NT2/D1 (cell line): Measurements from ENCODE around the gene TSSK3.
"Not testable (repeated sequence)": the region's sequence is repeated elsewhere in the genome, so short reads cannot be mapped to it uniquely, and the experiment has no call there.

Experiments used
- DNase-seq: peaks from one replicate; pipeline ENCODE4 v3.0.0-alpha.2; 2011; ENCODE audit warnings: low read depth, low spot score
- H3K27me3 ChIP-seq: 2 replicates; pipeline ENCODE4 v1.6.0; 2011; ENCODE audit warnings: mild to moderate bottlenecking; ENCODE audit not compliant: insufficient read length, insufficient read depth
- H3K36me3 ChIP-seq: 2 replicates; pipeline ENCODE4 v1.6.1; 2011; ENCODE audit warnings: mild to moderate bottlenecking, low read length, mixed read lengths; ENCODE audit not compliant: insufficient read depth, insufficient read length
- H3K4me1 ChIP-seq: 2 replicates; pipeline ENCODE4 v1.5.1; 2011; ENCODE audit not compliant: insufficient read depth, insufficient read length
- H3K4me3 ChIP-seq: 2 replicates; pipeline ENCODE4 v1.5.1; 2011; ENCODE audit warnings: low read depth; ENCODE audit not compliant: insufficient read length
- H3K9ac ChIP-seq: 2 replicates; pipeline ENCODE4 v1.6.0; 2011; ENCODE audit warnings: low read depth; ENCODE audit not compliant: insufficient read length
- H3K9me3 ChIP-seq: 2 replicates; pipeline ENCODE4 v1.5.1; 2011; ENCODE audit warnings: mild to moderate bottlenecking, low read length; ENCODE audit not compliant: insufficient read depth
- SUZ12 ChIP-seq: IDR thresholded peaks from 2 replicates; pipeline ENCODE4 v1.6.1; 2011; ENCODE audit not compliant: insufficient read length, insufficient read depth; ENCODE audit errors: extremely low read depth
- YY1 ChIP-seq: IDR thresholded peaks from 2 replicates; pipeline ENCODE4 v1.6.1; 2011; ENCODE audit not compliant: insufficient read length, insufficient read depth
- ZNF274 ChIP-seq: IDR thresholded peaks from 2 replicates; pipeline ENCODE4 v1.6.1; 2011; ENCODE audit warnings: mild to moderate bottlenecking, low read depth, low read length

The TSSK3 gene

GRCh38 chr1:32388641-32389040 lies 26.3 kb downstream of the TSSK3 start:
- Histone ChIP-seq H3K9ac (no peak overlapping the region), H3K36me3 (peaks cover 90% of the 10 kb centered on the region), H3K9me3 (no peaks in the 10 kb centered on the region), H3K4me1 (no peaks in the 10 kb centered on the region), H3K27me3 (no peaks in the 10 kb centered on the region), H3K4me3 (no peak overlapping the region)
- no peak for DNase-seq
- TF ChIP-seq ZNF274 (no peak), SUZ12 (no peak), YY1 (no peak)

GRCh38 chr1:32390904-32391870 lies 28.8 kb downstream of the TSSK3 start:
- no peak for DNase-seq
- no peaks in the 10 kb centered on the region for H3K27me3 ChIP-seq
- no peaks in the 10 kb centered on the region for H3K4me1 ChIP-seq
- no peaks in the 10 kb centered on the region for H3K9me3 ChIP-seq
- no peak overlapping the region for H3K4me3 ChIP-seq
- TF ChIP-seq SUZ12 (no peak), ZNF274 (no peak), YY1 (no peak)
- H3K9ac ChIP-seq: no peak overlapping the region
- peaks cover 68% of the 10 kb centered on the region for H3K36me3 ChIP-seq

GRCh38 chr1:32392325-32392724 lies 30.0 kb downstream of the TSSK3 start:
- Histone ChIP-seq H3K9ac (no peak overlapping the region), H3K27me3 (no peaks in the 10 kb centered on the region), H3K4me1 (no peaks in the 10 kb centered on the region), H3K9me3 (peaks cover 7% of the 10 kb centered on the region; the same call in 1 of the 2 replicates), H3K36me3 (peaks cover 58% of the 10 kb centered on the region), H3K4me3 (no peak overlapping the region)
- no peak for DNase-seq
- TF ChIP-seq ZNF274 (no peak), SUZ12 (no peak), YY1 (no peak)

- Histone ChIP-seq H3K27me3 (no peaks in the 10 kb centered on the region), H3K9me3 (peaks cover 7% of the 10 kb centered on the region; the same call in 1 of the 2 replicates), H3K9ac (peak overlapping the region; percentile 98), H3K4me3 (peak overlapping the region; percentile 98), H3K4me1 (no peaks in the 10 kb centered on the region), H3K36me3 (peaks cover 51% of the 10 kb centered on the region)
- DNase-seq: no peak
- no peak for TF ChIP-seq ZNF274
- no peak for TF ChIP-seq SUZ12
- no peak for TF ChIP-seq YY1
Observed at GRCh38 chr1:32393136-32393535, 30.8 kb downstream of the TSSK3 start.

- Histone ChIP-seq H3K9ac (peak overlapping the region; percentile 98), H3K36me3 (peaks cover 44% of the 10 kb centered on the region), H3K27me3 (no peaks in the 10 kb centered on the region), H3K4me1 (no peaks in the 10 kb centered on the region), H3K4me3 (peak overlapping the region; percentile 98), H3K9me3 (peaks cover 7% of the 10 kb centered on the region; the same call in 1 of the 2 replicates)
- no peak for DNase-seq
- TF ChIP-seq SUZ12: no peak
- no peak for TF ChIP-seq YY1
- no peak for TF ChIP-seq ZNF274
Observed at GRCh38 chr1:32393832-32394140, 31.4 kb downstream of the TSSK3 start.

GRCh38 chr1:32394141-32394889 lies 32.0 kb downstream of the TSSK3 start, which contains the start of gene BSDC1:
BSDC1 (minus strand) TSS chr1:32394441; CDS start chr1:32394414, 27 bp downstream.
- Histone ChIP-seq H3K9me3 (peaks cover 7% of the 10 kb centered on the region; the same call in 1 of the 2 replicates), H3K4me3 (peak within 1 kb of the TSS; percentile 98), H3K4me1 (no peaks in the 10 kb centered on the region), H3K27me3 (no peaks in the 10 kb centered on the region), H3K9ac (peak within 1 kb of the TSS; percentile 98), H3K36me3 (peaks cover 41% of the 10 kb centered on the region)
- peak; percentile 99 for DNase-seq
- TF ChIP-seq ZNF274 (no peak), SUZ12 (no peak), YY1 (peak; percentile 85)

GRCh38 chr1:32394890-32395432 lies 32.6 kb downstream of the TSSK3 start:
- Histone ChIP-seq H3K9ac (peak overlapping the region; percentile 88), H3K4me1 (no peaks in the 10 kb centered on the region), H3K4me3 (peak overlapping the region; percentile 77), H3K9me3 (peaks cover 7% of the 10 kb centered on the region; the same call in 1 of the 2 replicates), H3K36me3 (peaks cover 34% of the 10 kb centered on the region), H3K27me3 (no peaks in the 10 kb centered on the region)
- no peak for TF ChIP-seq SUZ12
- no peak for TF ChIP-seq ZNF274
- no peak for TF ChIP-seq YY1
- peak; percentile 28 for DNase-seq

- DNase-seq, H3K9me3 ChIP-seq, H3K4me3 ChIP-seq, H3K27me3 ChIP-seq, H3K4me1 ChIP-seq, H3K9ac ChIP-seq: not testable (repeated sequence)
- peaks cover 19% of the 10 kb centered on the region for H3K36me3 ChIP-seq
Observed at GRCh38 chr1:32396524-32396923, 34.2 kb downstream of the TSSK3 start.
